Activated naive CD8-positive, alpha-beta T cell treated with anti-CD3 and anti-CD28 coated beads, Interleukin-2, amount 50 U/mL, for 24 hours (primary cell): ENCODE results near the gene PDIA5.

Experiments
- ATAC-seq: fragments of 150-1000 bp; cut with Tn5 transposase; one replicate; pipeline ENCODE4 v1.10.0; 2021
- DNase-seq: peaks from one replicate; pipeline ENCODE4 v3.0.0; 2021
- H3K27ac Mint-ChIP-seq: one replicate; pipeline ENCODE4 v1.8.0; 2021; ENCODE audit warnings: mild to moderate bottlenecking, mixed read lengths
- H3K27me3 Mint-ChIP-seq: one replicate; pipeline ENCODE4 v1.8.0; 2021; ENCODE audit warnings: mixed read lengths
- H3K36me3 Mint-ChIP-seq: one replicate; pipeline ENCODE4 v1.8.0; 2021; ENCODE audit warnings: low read depth, mixed read lengths
- H3K4me1 Mint-ChIP-seq: one replicate; pipeline ENCODE4 v1.8.0; 2021; ENCODE audit warnings: mixed read lengths
- H3K4me3 Mint-ChIP-seq: one replicate; pipeline ENCODE4 v1.8.0; 2021; ENCODE audit warnings: mild to moderate bottlenecking, moderate library complexity, mixed read lengths
- H3K9me3 Mint-ChIP-seq: one replicate; pipeline ENCODE4 v1.8.0; 2021; ENCODE audit warnings: mixed read lengths

Gene PDIA5

GRCh38 chr3:123072152-123072551, 5.3 kb downstream of the PDIA5 start:
- Mint-ChIP-seq H3K36me3 (peaks cover 11% of the 10 kb centered on the region), H3K27me3 (no peaks in the 10 kb centered on the region), H3K4me3 (no peak overlapping the region), H3K27ac (no peak overlapping the region), H3K4me1 (peaks cover 29% of the 10 kb centered on the region), H3K9me3 (no peaks in the 10 kb centered on the region)
- ATAC-seq (no peak), DNase-seq (no peak)

GRCh38 chr3:123072564-123072963, 5.7 kb downstream of the PDIA5 start:
- H3K27ac Mint-ChIP-seq: no peak overlapping the region
- no peak for ATAC-seq

GRCh38 chr3:123075359-123075758, 8.5 kb downstream of the PDIA5 start:
- no peak for ATAC-seq
- Mint-ChIP-seq H3K4me1 (peaks cover 11% of the 10 kb centered on the region), H3K27ac (no peak overlapping the region), H3K4me3 (no peak overlapping the region), H3K27me3 (no peaks in the 10 kb centered on the region), H3K9me3 (no peaks in the 10 kb centered on the region), H3K36me3 (peaks cover 2% of the 10 kb centered on the region)
- no peak for DNase-seq

More at GRCh38 chr3:123072564-123072963, 5.7 kb downstream of the PDIA5 start:
- no peaks in the 10 kb centered on the region for H3K9me3 Mint-ChIP-seq
- H3K27me3 Mint-ChIP-seq: no peaks in the 10 kb centered on the region
- no peak overlapping the region for H3K4me3 Mint-ChIP-seq
- no peak for DNase-seq
- peaks cover 11% of the 10 kb centered on the region for H3K36me3 Mint-ChIP-seq
- H3K4me1 Mint-ChIP-seq: peaks cover 29% of the 10 kb centered on the region

- no peak overlapping the region for H3K27ac Mint-ChIP-seq
Measured at GRCh38 chr3:123076112-123076495, 9.3 kb downstream of the PDIA5 start.

GRCh38 chr3:123076496-123077418, 9.9 kb downstream of the PDIA5 start:
- no peak overlapping the region for H3K4me3 Mint-ChIP-seq
- no peak for ATAC-seq
- H3K27me3 Mint-ChIP-seq: no peaks in the 10 kb centered on the region
- no peak for DNase-seq
- H3K4me1 Mint-ChIP-seq: peaks cover 15% of the 10 kb centered on the region
- H3K36me3 Mint-ChIP-seq: peaks cover 3% of the 10 kb centered on the region
- no peaks in the 10 kb centered on the region for H3K9me3 Mint-ChIP-seq
- no peak overlapping the region for H3K27ac Mint-ChIP-seq

More at GRCh38 chr3:123076112-123076495, 9.3 kb downstream of the PDIA5 start:
- Mint-ChIP-seq H3K27me3 (no peaks in the 10 kb centered on the region), H3K36me3 (peaks cover 3% of the 10 kb centered on the region), H3K4me3 (no peak overlapping the region), H3K4me1 (peaks cover 11% of the 10 kb centered on the region), H3K9me3 (no peaks in the 10 kb centered on the region)
- ATAC-seq: no peak
- DNase-seq: no peak

GRCh38 chr3:123078101-123078500, 11.3 kb downstream of the PDIA5 start:
- Mint-ChIP-seq H3K27me3 (no peaks in the 10 kb centered on the region), H3K9me3 (no peaks in the 10 kb centered on the region), H3K4me1 (peaks cover 24% of the 10 kb centered on the region), H3K4me3 (no peak overlapping the region), H3K36me3 (peaks cover 1% of the 10 kb centered on the region), H3K27ac (no peak overlapping the region)
- no peak for ATAC-seq
- no peak for DNase-seq

- peaks cover 43% of the 10 kb centered on the region for H3K4me1 Mint-ChIP-seq
- H3K27me3 Mint-ChIP-seq: no peaks in the 10 kb centered on the region
- no peak overlapping the region for H3K27ac Mint-ChIP-seq
- H3K4me3 Mint-ChIP-seq: no peak overlapping the region
- no peak for ATAC-seq
- no peaks in the 10 kb centered on the region for H3K9me3 Mint-ChIP-seq
- no peak for DNase-seq
- peaks cover 1% of the 10 kb centered on the region for H3K36me3 Mint-ChIP-seq
Measured at GRCh38 chr3:123080864-123081562, 14.2 kb downstream of the PDIA5 start.

GRCh38 chr3:123081718-123082369, 15.0 kb downstream of the PDIA5 start:
- DNase-seq: no peak
- H3K4me1 Mint-ChIP-seq: peaks cover 43% of the 10 kb centered on the region
- no peak overlapping the region for H3K4me3 Mint-ChIP-seq

GRCh38 chr3:123082370-123083065, 15.7 kb downstream of the PDIA5 start:
- H3K27ac Mint-ChIP-seq: no peak overlapping the region
- DNase-seq (no peak), ATAC-seq (no peak)
- H3K9me3 Mint-ChIP-seq: no peaks in the 10 kb centered on the region
- peaks cover 1% of the 10 kb centered on the region for H3K36me3 Mint-ChIP-seq
- H3K4me1 Mint-ChIP-seq: peaks cover 43% of the 10 kb centered on the region
- H3K27me3 Mint-ChIP-seq: no peaks in the 10 kb centered on the region
- H3K4me3 Mint-ChIP-seq: no peak overlapping the region

More at GRCh38 chr3:123081718-123082369, 15.0 kb downstream of the PDIA5 start:
- no peak for ATAC-seq
- Mint-ChIP-seq H3K27me3 (no peaks in the 10 kb centered on the region), H3K36me3 (peaks cover 1% of the 10 kb centered on the region), H3K27ac (no peak overlapping the region), H3K9me3 (no peaks in the 10 kb centered on the region)

GRCh38 chr3:123083383-123084124, 16.7 kb downstream of the PDIA5 start:
- Mint-ChIP-seq H3K4me1 (peaks cover 43% of the 10 kb centered on the region), H3K4me3 (no peak overlapping the region), H3K27me3 (no peaks in the 10 kb centered on the region), H3K36me3 (peaks cover 1% of the 10 kb centered on the region), H3K9me3 (no peaks in the 10 kb centered on the region), H3K27ac (no peak overlapping the region)
- DNase-seq (no peak), ATAC-seq (no peak)

- H3K27ac Mint-ChIP-seq: no peak overlapping the region
- H3K4me3 Mint-ChIP-seq: no peak overlapping the region
- ATAC-seq: no peak
- H3K9me3 Mint-ChIP-seq: no peaks in the 10 kb centered on the region
- peaks cover 40% of the 10 kb centered on the region for H3K4me1 Mint-ChIP-seq
- no peak for DNase-seq
- H3K36me3 Mint-ChIP-seq: peaks cover 1% of the 10 kb centered on the region
- H3K27me3 Mint-ChIP-seq: no peaks in the 10 kb centered on the region
Measured at GRCh38 chr3:123084192-123084591, 17.4 kb downstream of the PDIA5 start.

- Mint-ChIP-seq H3K9me3 (no peaks in the 10 kb centered on the region), H3K4me1 (peaks cover 40% of the 10 kb centered on the region), H3K27ac (no peak overlapping the region), H3K36me3 (peaks cover 1% of the 10 kb centered on the region), H3K4me3 (no peak overlapping the region), H3K27me3 (no peaks in the 10 kb centered on the region)
- DNase-seq (no peak), ATAC-seq (no peak)
Measured at GRCh38 chr3:123084738-123085237, 18.0 kb downstream of the PDIA5 start.

- ATAC-seq: no peak
- Mint-ChIP-seq H3K4me1 (peaks cover 42% of the 10 kb centered on the region), H3K9me3 (no peaks in the 10 kb centered on the region), H3K4me3 (no peak overlapping the region), H3K27ac (no peak overlapping the region), H3K27me3 (no peaks in the 10 kb centered on the region), H3K36me3 (peaks cover 2% of the 10 kb centered on the region)
- DNase-seq: no peak
Measured at GRCh38 chr3:123085293-123085931, 18.6 kb downstream of the PDIA5 start.
